GM12872 (cell line): Measurements from ENCODE around the gene VDAC2.

Experiments
- CTCF ChIP-seq: IDR thresholded peaks from 3 replicates; pipeline ENCODE4 v1.5.1; 2011; ENCODE audit warnings: low read depth, mild to moderate bottlenecking, low read length, moderate library complexity; ENCODE audit not compliant: insufficient read depth

Gene VDAC2

GRCh38 chr10:75276069-75276872 lies 65.7 kb downstream of the VDAC2 start:
- no peak for TF ChIP-seq CTCF

GRCh38 chr10:75280236-75280635 lies 69.6 kb downstream of the VDAC2 start:
- TF ChIP-seq CTCF, result no peak
